HepG2 (cell line): ENCODE results near the gene NEU1. TPM values are rescaled to one million over a fixed set of nuclear protein-coding genes. Genes with fewer than 3 reads are reported as not detected.

ENCODE experiments used
- ASH2L ChIP-seq: fragments of 300-600, 200-600 bp; sonication (generic); IDR thresholded peaks from 2 replicates; pipeline ENCODE4 v1.7.0; 2017; ENCODE audit warnings: low read depth, mild to moderate bottlenecking, moderate library complexity, mixed read lengths, low read length; ENCODE audit not compliant: insufficient read length
- BORCS8-MEF2B ChIP-seq: sonication (generic); formaldehyde crosslinking; IDR thresholded peaks from 2 replicates; pipeline ENCODE4 v1.8.0; 2022; ENCODE audit warnings: mild to moderate bottlenecking, missing genetic modification reagents
- CAMTA2 ChIP-seq: sonication (generic); formaldehyde crosslinking; IDR thresholded peaks from 2 replicates; pipeline ENCODE4 v1.4.0; 2020; ENCODE audit warnings: mild to moderate bottlenecking, missing genetic modification reagents, borderline replicate concordance
- GMEB2 ChIP-seq: IDR thresholded peaks from 2 replicates; pipeline ENCODE4 v1.6.1; 2016; ENCODE audit warnings: missing biosample characterization, missing genetic modification reagents, low read depth
- HOXA5 ChIP-seq: sonication (generic); formaldehyde crosslinking; IDR thresholded peaks from 2 replicates; pipeline ENCODE4 v1.4.0; 2020; ENCODE audit warnings: missing genetic modification reagents
- KDM6A ChIP-seq: IDR thresholded peaks from 2 replicates; pipeline ENCODE4 v1.6.1; 2016; ENCODE audit warnings: low read depth
- KLF13 ChIP-seq: sonication (generic); formaldehyde crosslinking; IDR thresholded peaks from 2 replicates; pipeline ENCODE4 v1.4.0; 2020; ENCODE audit warnings: mild to moderate bottlenecking, missing genetic modification reagents
- PAWR ChIP-seq: sonication (generic); formaldehyde crosslinking; IDR thresholded peaks from 2 replicates; pipeline ENCODE4 v1.4.0; 2020; ENCODE audit warnings: missing genetic modification reagents, mild to moderate bottlenecking, borderline replicate concordance
- POLR2AphosphoS2 ChIP-seq: IDR thresholded peaks from 2 replicates; pipeline ENCODE4 v1.6.1; 2011; ENCODE audit warnings: low read depth, low read length, improper control_type of control experiment
- PTBP1 ChIP-seq: fragments of 200-400 bp; formaldehyde crosslinking; IDR thresholded peaks from 2 replicates; pipeline ENCODE4 v1.6.1; 2018; ENCODE audit warnings: low read length, low read depth; ENCODE audit not compliant: poor library complexity, severe bottlenecking
- RFX1 ChIP-seq: fragments of 450-650 bp; IDR thresholded peaks from 2 replicates; pipeline ENCODE4 v1.6.1; 2017
- SATB2 ChIP-seq: sonication (generic); formaldehyde crosslinking; IDR thresholded peaks from 2 replicates; pipeline ENCODE4 v1.5.0; 2020; ENCODE audit warnings: missing genetic modification reagents
- SMAD9 ChIP-seq: sonication (generic); formaldehyde crosslinking; IDR thresholded peaks from 2 replicates; pipeline ENCODE4 v1.5.1; 2020; ENCODE audit warnings: mild to moderate bottlenecking, missing genetic modification reagents
- SNRNP70 ChIP-seq: fragments of 200-400 bp; formaldehyde crosslinking; IDR thresholded peaks from 2 replicates; pipeline ENCODE4 v1.6.1; 2017; ENCODE audit warnings: mild to moderate bottlenecking, low read depth, low read length, moderate library complexity
- SP2 ChIP-seq: sonication (generic); formaldehyde crosslinking; IDR thresholded peaks from 2 replicates; pipeline ENCODE4 v1.5.1; 2020; ENCODE audit warnings: mild to moderate bottlenecking, missing genetic modification reagents
- TAF1 ChIP-seq: sonication (generic); formaldehyde crosslinking; IDR thresholded peaks from 2 replicates; pipeline ENCODE4 v1.4.0; 2020; ENCODE audit warnings: missing genetic modification reagents
- XBP1 ChIP-seq: sonication (generic); formaldehyde crosslinking; IDR thresholded peaks from 2 replicates; pipeline ENCODE4 v1.5.0; 2020; ENCODE audit warnings: missing genetic modification reagents
- ZFP36L2 ChIP-seq: sonication (generic); formaldehyde crosslinking; IDR thresholded peaks from 2 replicates; pipeline ENCODE4 v1.4.0; 2020; ENCODE audit warnings: missing genetic modification reagents
- ZNF34 ChIP-seq: sonication (generic); formaldehyde crosslinking; IDR thresholded peaks from 2 replicates; pipeline ENCODE4 v1.4.0; 2020; ENCODE audit warnings: mild to moderate bottlenecking, missing genetic modification reagents, borderline replicate concordance
- ZNF431 ChIP-seq: sonication (generic); formaldehyde crosslinking; IDR thresholded peaks from 2 replicates; pipeline ENCODE4 v1.9.0; 2022; ENCODE audit warnings: missing genetic modification reagents, low read depth, mild to moderate bottlenecking, borderline replicate concordance
- ZNF484 ChIP-seq: sonication (generic); formaldehyde crosslinking; IDR thresholded peaks from 2 replicates; pipeline ENCODE4 v1.5.1; 2020; ENCODE audit warnings: mild to moderate bottlenecking, low read depth, missing genetic modification reagents, borderline replicate concordance
- ZNF619 ChIP-seq: sonication (generic); formaldehyde crosslinking; IDR thresholded peaks from 2 replicates; pipeline ENCODE4 v1.4.0; 2020; ENCODE audit warnings: mild to moderate bottlenecking, missing genetic modification reagents
- ZNF710 ChIP-seq: sonication (generic); formaldehyde crosslinking; IDR thresholded peaks from 2 replicates; pipeline ENCODE4 v1.5.0; 2020; ENCODE audit warnings: mild to moderate bottlenecking, missing genetic modification reagents, borderline replicate concordance
- ZNF772 ChIP-seq: sonication (generic); formaldehyde crosslinking; IDR thresholded peaks from 2 replicates; pipeline ENCODE4 v1.5.0; 2020; ENCODE audit warnings: mild to moderate bottlenecking, missing genetic modification reagents
- ZNF777 ChIP-seq: sonication (generic); formaldehyde crosslinking; IDR thresholded peaks from 2 replicates; pipeline ENCODE4 v1.4.0; 2020; ENCODE audit warnings: missing genetic modification reagents
- ZNF782 ChIP-seq: sonication (generic); formaldehyde crosslinking; IDR thresholded peaks from 2 replicates; pipeline ENCODE4 v1.4.0; 2020; ENCODE audit warnings: missing genetic modification reagents, mild to moderate bottlenecking, borderline replicate concordance
- ZSCAN5A ChIP-seq: sonication (generic); formaldehyde crosslinking; IDR thresholded peaks from 2 replicates; pipeline ENCODE4 v1.8.0; 2022; ENCODE audit warnings: mild to moderate bottlenecking, missing genetic modification reagents, borderline replicate concordance
- polyA plus RNA-seq, 8 experiments: library from polyadenylated mRNA; depleted of rRNA in 3 of 8; stranded (reverse) in 7 of 8; unstranded in 1 of 8; fragments of >200 nt; fragmentation: Illumina TruSeq in 4 of 8; extraction: Trizol in 4 of 8; gene quantifications; 2 replicates each; pipeline versions ENCODE4 v1.2.1 to v1.2.3, GENCODE V29; 2011 to 2016; ENCODE audit warnings: low read depth in 4 of 8, missing spikeins in 1 of 8, mixed read lengths in 1 of 8; ENCODE audit not compliant: insufficient read depth in 1 of 8
- total RNA-seq, 5 experiments: library from RNA; depleted of rRNA; stranded (reverse); fragments of >200 nt; fragmentation: Illumina TruSeq; extraction: Trizol; gene quantifications; 2 replicates each; pipeline ENCODE4 v1.2.3, GENCODE V29; 2016; ENCODE audit warnings: low read depth in 1 of 5

NEU1 gene
- total and polyA plus RNA-seq, 2 of the 13 experiments (the other 11 are each of a cell fraction or from before 2014, with no cell fraction given): 215 to 297 TPM

GRCh38 chr6:31815025-31815838 lies 47.4 kb downstream of the NEU1 start, which contains the start of the genes HSPA1A and HSPA1L (continued):
- TF ChIP-seq ZNF710 (CRISPR knock-in tag): no peak
- peak; percentile 59; the same call in 1 of the 2 replicates for TF ChIP-seq ZSCAN5A (CRISPR knock-in tag)
- no peak; the same call in 1 of the 2 replicates for TF ChIP-seq XBP1
- TF ChIP-seq ZNF619 (CRISPR knock-in tag): no peak
- TF ChIP-seq PAWR: no peak
- TF ChIP-seq SNRNP70: no peak
- TF ChIP-seq ZNF772 (CRISPR knock-in tag): peak; percentile 87; the same call in 1 of the 2 replicates
- TF ChIP-seq POLR2AphosphoS2: 0 out of 2 replicates have a peak, but pooled peaks have one; percentile 44
- TF ChIP-seq ZNF782 (CRISPR knock-in tag): no peak
- no peak for TF ChIP-seq KLF13 (CRISPR knock-in tag)
- no peak for TF ChIP-seq SATB2
- TF ChIP-seq SMAD9 (CRISPR knock-in tag): 0 out of 2 replicates have a peak, but pooled peaks have one; percentile 42
- TF ChIP-seq ZFP36L2: no peak
- no peak for TF ChIP-seq ZNF484 (CRISPR knock-in tag)
- TF ChIP-seq GMEB2 (CRISPR knock-in tag): no peak
- TF ChIP-seq TAF1 (CRISPR knock-in tag): peak; percentile 88
- TF ChIP-seq ASH2L: peak; percentile 14
- no peak for TF ChIP-seq KDM6A
- TF ChIP-seq RFX1: peak; percentile 21; the same call in 1 of the 2 replicates
- TF ChIP-seq ZNF34 (CRISPR knock-in tag): no peak
- no peak for TF ChIP-seq ZNF431 (CRISPR knock-in tag)
- TF ChIP-seq ZNF777: no peak
- peak; percentile 81 for TF ChIP-seq SP2 (CRISPR knock-in tag)
- 0 out of 2 replicates have a peak, but pooled peaks have one; percentile 44 for TF ChIP-seq CAMTA2 (CRISPR knock-in tag)
- TF ChIP-seq HOXA5: 0 out of 2 replicates have a peak, but pooled peaks have one; percentile 72
- no peak for TF ChIP-seq BORCS8-MEF2B
- no peak for TF ChIP-seq PTBP1
